OCI-LY7 (cell line): ENCODE data around the gene GPR87. TPM values are rescaled to one million over a fixed set of nuclear protein-coding genes. Genes with fewer than 3 reads are reported as not detected.

Experiments
- BruUV-seq: library from RNA; stranded (reverse); fragments of 400-500 nt; replicated peaks from 2 replicates; lab custom pipeline; 2021; lab: Mats Ljungman, UMichigan
- CTCF ChIA-PET: fragments of 300-600 bp; sonication (Branson Sonifier 250); formaldehyde crosslinking; loops from one replicate; lab custom pipeline; 2022; ENCODE audit warnings: antibody characterized with exemption; ENCODE audit not compliant: unreplicated experiment; lab: Charles Lee
- POLR2A ChIA-PET: fragments of 300-600 bp; sonication (Branson Sonifier 250); formaldehyde crosslinking; loops from one replicate; lab custom pipeline; 2022; ENCODE audit warnings: antibody characterized with exemption; lab: Charles Lee
- DNase-seq: peaks from one replicate; pipeline ENCODE4 v3.0.0-alpha.2; 2015; ENCODE audit warnings: low spot score
- H2AFZ ChIP-seq: fragments of 200-600 bp; sonication (generic), shearing (Covaris generic); 2 replicates; pipeline ENCODE4 v1.6.1; 2014; ENCODE audit warnings: mild to moderate bottlenecking, antibody characterized with exemption, low read length, moderate library complexity
- H3K27ac ChIP-seq: fragments of 200-600 bp; sonication (generic); 2 replicates; pipeline ENCODE4 v1.5.1; 2014; ENCODE audit warnings: mixed run types, low read depth, mild to moderate bottlenecking, moderate library complexity, low read length, inconsistent platforms; ENCODE audit not compliant: poor library complexity, severe bottlenecking
- H3K36me3 ChIP-seq: fragments of 200-600 bp; sonication (generic); 2 replicates; pipeline ENCODE4 v1.6.1; 2014; ENCODE audit warnings: mild to moderate bottlenecking, antibody characterized with exemption, low read length, moderate library complexity, mixed read lengths; ENCODE audit not compliant: insufficient read depth
- H3K4me1 ChIP-seq: fragments of 200-600 bp; sonication (generic); 2 replicates; pipeline ENCODE4 v1.5.1; 2014; ENCODE audit warnings: mild to moderate bottlenecking, low read length; ENCODE audit not compliant: insufficient read depth, poor library complexity, severe bottlenecking
- H3K4me2 ChIP-seq: fragments of 200-600 bp; sonication (generic); 2 replicates; pipeline ENCODE4 v1.6.1; 2014; ENCODE audit warnings: mild to moderate bottlenecking, low read length
- H3K4me3 ChIP-seq: fragments of 200-600 bp; sonication (generic); 2 replicates; pipeline ENCODE4 v1.5.1; 2014; ENCODE audit warnings: mild to moderate bottlenecking, low read depth, low read length; ENCODE audit not compliant: poor library complexity, severe bottlenecking
- H3K79me2 ChIP-seq: fragments of 200-600 bp; sonication (generic); 2 replicates; pipeline ENCODE4 v1.6.1; 2016; ENCODE audit warnings: low read depth, mild to moderate bottlenecking, low read length, moderate library complexity, mixed read lengths; ENCODE audit not compliant: insufficient read depth
- H3K9me2 ChIP-seq: fragments of 200-600 bp; sonication (generic); 2 replicates; pipeline ENCODE4 v1.6.1; 2016; ENCODE audit warnings: mild to moderate bottlenecking, low read length, mixed read lengths; ENCODE audit not compliant: insufficient read depth
- H3K9me3 ChIP-seq: fragments of 200-600 bp; sonication (generic); 2 replicates; pipeline ENCODE4 v1.6.1; 2014; ENCODE audit warnings: mild to moderate bottlenecking, mixed run types, low read length, mixed read lengths
- H4K20me1 ChIP-seq: fragments of 200-600 bp; sonication (generic); 2 replicates; pipeline ENCODE4 v1.6.1; 2014; ENCODE audit warnings: mild to moderate bottlenecking, antibody characterized with exemption, low read length, moderate library complexity, mixed read lengths; ENCODE audit not compliant: insufficient read depth
- CTCF ChIP-seq: fragments of 200-600 bp; sonication (generic); conservative IDR thresholded peaks from 2 replicates; pipeline ENCODE4 v1.5.1; 2014; ENCODE audit warnings: mild to moderate bottlenecking, antibody characterized with exemption, low read length, moderate library complexity, mixed read lengths
- EZH2phosphoT487 ChIP-seq: fragments of 200-600 bp; sonication (generic); IDR thresholded peaks from 2 replicates; pipeline ENCODE4 v1.6.1; 2018; ENCODE audit warnings: low read depth, borderline replicate concordance, mild to moderate bottlenecking, mixed run types, antibody characterized with exemption, low read length, moderate library complexity, mixed read lengths
- intact Hi-C: fragments of 100-400 bp; cut with micrococcal nuclease; formaldehyde crosslinking; loops from one replicate; pipeline ENCODE4 v1.10.0; 2022; ENCODE audit not compliant: unreplicated experiment
- total RNA-seq, 2 experiments: library from RNA; depleted of rRNA in 1 of 2; stranded (reverse); fragments of >200 nt in 1 of 2; shearing (Covaris generic) in 1 of 2; gene quantifications; 2 replicates each; pipeline ENCODE4 v1.2.3, GENCODE V29; 2014 to 2022

GPR87 gene
- total RNA-seq, 2 experiments from 2014 or later: not detected

GRCh38 chr3:151269631-151270030, 47.0 kb downstream of the GPR87 start:
- TF ChIP-seq CTCF (no peak), EZH2phosphoT487 (no peak)
- no peaks in the 10 kb centered on the region for H3K9me2 ChIP-seq
- no peaks in the 10 kb centered on the region for H3K79me2 ChIP-seq
- BruUV-seq: no TSS peak
- H3K27ac ChIP-seq: no peak overlapping the region
- intact Hi-C loops: no loop called here
- CTCF ChIA-PET: no interaction called here
- H4K20me1 ChIP-seq: peaks cover 5% of the 10 kb centered on the region; the same call in 1 of the 2 replicates
- no peak overlapping the region for H3K4me2 ChIP-seq
- no peak overlapping the region for H2AFZ ChIP-seq
- no peaks in the 10 kb centered on the region for H3K36me3 ChIP-seq
- H3K4me3 ChIP-seq: no peak overlapping the region
- H3K9me3 ChIP-seq: no peaks in the 10 kb centered on the region
- no peak for DNase-seq
- peaks cover 31% of the 10 kb centered on the region for H3K4me1 ChIP-seq
- POLR2A ChIA-PET: interaction anchor here (0.7 kb wide), 1 partner anchor 460 kb away, joined by 3 read pairs; no protein-coding TSS in a partner anchor

GRCh38 chr3:151268267-151269235, 48.1 kb downstream of the GPR87 start:
- H3K9me2 ChIP-seq: no peaks in the 10 kb centered on the region
- H3K36me3 ChIP-seq: no peaks in the 10 kb centered on the region
- TF ChIP-seq CTCF: no peak
- TF ChIP-seq EZH2phosphoT487: no peak
- no peaks in the 10 kb centered on the region for H3K9me3 ChIP-seq
- H3K79me2 ChIP-seq: no peaks in the 10 kb centered on the region
- DNase-seq: no peak
- H3K4me3 ChIP-seq: no peak overlapping the region
- no TSS peak for BruUV-seq
- peaks cover 5% of the 10 kb centered on the region; the same call in 1 of the 2 replicates for H4K20me1 ChIP-seq
- H3K27ac ChIP-seq: no peak overlapping the region
- intact Hi-C loops: no loop called here
- H2AFZ ChIP-seq: no peak overlapping the region
- ChIA-PET POLR2A (interaction anchor here (0.9 to 3.1 kb wide), 8 partner anchors 7 to 89 kb away, joined by 3 to 10 read pairs (median 8); partner anchors contain the start of gene P2RY14), CTCF (no interaction called here)
- peaks cover 20% of the 10 kb centered on the region for H3K4me1 ChIP-seq
- no peak overlapping the region for H3K4me2 ChIP-seq
